Central memory CD4-positive, alpha-beta T cell (primary cell): ENCODE measurements around the gene PITPNC1.
"Not testable (repeated sequence)": the region's sequence is repeated elsewhere in the genome, so short reads cannot be mapped to it uniquely, and the experiment has no call there.

Source experiments
- DNase-seq: peaks from one replicate; pipeline ENCODE4 v3.0.0; 2022

The PITPNC1 gene

GRCh38 chr17:67372751-67373150, 4.3 kb upstream of the PITPNC1 start:
- no peak for DNase-seq

GRCh38 chr17:67374329-67375053, 2.6 kb upstream of the PITPNC1 start:
- peak; percentile 79 for DNase-seq

GRCh38 chr17:67375054-67375427, 2.0 kb upstream of the PITPNC1 start:
- DNase-seq, result no peak

GRCh38 chr17:67375716-67376115, 1.4 kb upstream of the PITPNC1 start:
- DNase-seq, result no peak

- no peak for DNase-seq
Observed at GRCh38 chr17:67376415-67376736, 705 bp upstream of the PITPNC1 start.

GRCh38 chr17:67377488-67378453, 690 bp downstream of the PITPNC1 start:
- peak; percentile 54 for DNase-seq

- peak; percentile 81 for DNase-seq
Observed at GRCh38 chr17:67378454-67379250, 1.6 kb downstream of the PITPNC1 start.

- DNase-seq, result no peak
Observed at GRCh38 chr17:67379251-67379630, 2.2 kb downstream of the PITPNC1 start.

GRCh38 chr17:67381929-67382257, 4.8 kb downstream of the PITPNC1 start:
- DNase-seq, result no peak

- no peak for DNase-seq
Observed at GRCh38 chr17:67385122-67385988, 8.3 kb downstream of the PITPNC1 start.

- no peak for DNase-seq
Observed at GRCh38 chr17:67386965-67387551, 10.0 kb downstream of the PITPNC1 start.

- not testable (repeated sequence) for DNase-seq
Observed at GRCh38 chr17:67388536-67388935, 11.5 kb downstream of the PITPNC1 start.

GRCh38 chr17:67388986-67389385, 11.9 kb downstream of the PITPNC1 start:
- DNase-seq, result no peak

- no peak for DNase-seq
Observed at GRCh38 chr17:67390006-67390645, 13.0 kb downstream of the PITPNC1 start.

- DNase-seq, result peak; percentile 58
Observed at GRCh38 chr17:67390646-67391361, 13.7 kb downstream of the PITPNC1 start.

- no peak for DNase-seq
Observed at GRCh38 chr17:67392111-67392510, 15.0 kb downstream of the PITPNC1 start.

GRCh38 chr17:67393809-67394397, 16.8 kb downstream of the PITPNC1 start:
- no peak for DNase-seq

- no peak for DNase-seq
Observed at GRCh38 chr17:67399676-67400075, 22.6 kb downstream of the PITPNC1 start.

- DNase-seq, result peak; percentile 29
Observed at GRCh38 chr17:67400193-67400592, 23.1 kb downstream of the PITPNC1 start.

GRCh38 chr17:67401106-67401505, 24.0 kb downstream of the PITPNC1 start:
- DNase-seq, result no peak
